ENCODE data around the gene CCNI.
"Not testable (repeated sequence)": the region's sequence is repeated elsewhere in the genome, so short reads cannot be mapped to it uniquely, and the experiment has no call there.

CCNI gene, protein sequence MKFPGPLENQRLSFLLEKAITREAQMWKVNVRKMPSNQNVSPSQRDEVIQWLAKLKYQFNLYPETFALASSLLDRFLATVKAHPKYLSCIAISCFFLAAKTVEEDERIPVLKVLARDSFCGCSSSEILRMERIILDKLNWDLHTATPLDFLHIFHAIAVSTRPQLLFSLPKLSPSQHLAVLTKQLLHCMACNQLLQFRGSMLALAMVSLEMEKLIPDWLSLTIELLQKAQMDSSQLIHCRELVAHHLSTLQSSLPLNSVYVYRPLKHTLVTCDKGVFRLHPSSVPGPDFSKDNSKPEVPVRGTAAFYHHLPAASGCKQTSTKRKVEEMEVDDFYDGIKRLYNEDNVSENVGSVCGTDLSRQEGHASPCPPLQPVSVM

DNA sequence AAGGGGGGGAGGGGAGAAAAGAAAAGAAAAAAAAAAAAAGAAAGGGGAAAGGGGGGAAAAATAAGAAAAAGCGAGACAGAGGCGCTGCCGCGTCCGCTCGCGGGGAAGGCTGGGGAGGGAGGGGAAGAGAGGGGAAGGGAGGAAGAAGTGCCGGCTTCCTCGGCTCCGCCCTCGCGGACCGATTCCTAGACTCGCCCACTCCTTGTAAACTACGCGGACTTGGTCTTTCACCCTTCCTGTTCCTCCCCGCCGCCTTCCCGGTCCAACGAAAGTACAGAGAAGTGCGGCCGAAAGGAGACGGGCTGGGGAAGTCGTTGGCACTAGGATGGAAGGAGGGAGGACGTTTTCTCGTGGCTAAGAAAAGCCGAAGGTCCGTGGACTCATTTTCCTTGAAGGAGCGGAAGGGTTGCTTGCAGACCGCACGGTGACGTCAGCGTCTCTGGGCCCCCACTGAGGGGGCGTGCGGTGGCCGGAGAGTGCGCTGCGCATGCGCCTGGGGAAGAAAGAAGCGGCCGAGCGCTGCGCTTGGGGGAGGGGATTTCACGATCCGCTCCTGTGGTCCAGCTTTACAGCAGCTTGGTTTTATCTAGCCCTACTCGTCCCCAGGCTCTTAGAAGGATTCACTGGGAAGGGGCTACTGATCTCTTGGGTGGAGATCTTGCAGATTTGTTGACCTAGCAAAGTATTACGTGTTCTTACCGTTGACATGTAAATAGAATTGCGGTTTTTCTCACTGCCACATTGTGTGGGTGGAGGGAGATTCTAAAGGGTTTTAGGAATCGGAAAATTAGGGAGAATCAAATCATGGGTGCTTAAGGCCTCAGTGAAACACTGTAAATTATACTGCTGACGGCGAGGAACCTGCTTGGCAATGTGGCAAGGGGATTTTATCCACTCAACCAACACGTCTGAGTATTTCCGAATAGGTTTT lies at the start of gene CCNI:
Gene CCNI, minus strand, starts transcription at position 121 of the 931 bp plus-strand sequence. CDS start 9,627 bp downstream, outside the sequence.
- DNase-seq, result peak; percentile 98

DNA sequence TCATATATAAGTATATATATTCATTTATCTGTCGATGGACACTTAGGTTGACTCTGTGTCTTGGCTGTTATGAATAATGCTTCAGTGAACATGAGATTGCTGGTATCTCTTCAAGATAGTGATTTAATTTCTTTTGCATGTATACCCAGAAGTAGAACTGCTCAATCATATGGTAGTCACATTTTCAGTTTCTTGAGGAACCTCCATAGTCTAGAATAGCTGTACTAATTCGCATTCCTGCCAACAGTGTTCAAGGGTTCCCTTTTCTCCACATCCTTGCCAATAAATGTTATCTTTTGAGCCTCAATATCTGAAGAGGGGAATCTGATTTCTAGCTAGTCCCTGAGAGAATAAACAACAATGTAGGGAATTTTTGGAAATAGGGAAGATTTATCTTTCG lies 48.8 kb upstream of the CCNI start:
- no peak for DNase-seq

DNA sequence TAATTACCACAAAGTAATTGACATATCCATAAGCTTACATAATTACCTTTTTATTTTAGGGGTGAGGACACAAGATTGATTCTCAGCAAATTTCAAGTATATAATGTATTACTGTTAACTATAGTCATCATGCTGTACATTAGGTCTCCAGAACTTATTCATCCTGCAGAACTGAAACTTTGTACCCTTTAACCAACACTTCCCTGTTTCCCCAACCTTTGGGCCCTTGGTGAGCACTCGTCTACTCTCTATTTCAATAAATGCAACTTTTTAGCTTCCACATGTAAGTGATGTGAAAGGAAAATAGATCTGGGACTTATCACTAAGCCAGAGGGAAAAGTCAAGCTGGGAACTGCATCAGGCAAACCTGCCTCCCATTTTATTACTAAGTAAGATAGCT lies 47.6 kb upstream of the CCNI start:
- no peak for DNase-seq

DNA sequence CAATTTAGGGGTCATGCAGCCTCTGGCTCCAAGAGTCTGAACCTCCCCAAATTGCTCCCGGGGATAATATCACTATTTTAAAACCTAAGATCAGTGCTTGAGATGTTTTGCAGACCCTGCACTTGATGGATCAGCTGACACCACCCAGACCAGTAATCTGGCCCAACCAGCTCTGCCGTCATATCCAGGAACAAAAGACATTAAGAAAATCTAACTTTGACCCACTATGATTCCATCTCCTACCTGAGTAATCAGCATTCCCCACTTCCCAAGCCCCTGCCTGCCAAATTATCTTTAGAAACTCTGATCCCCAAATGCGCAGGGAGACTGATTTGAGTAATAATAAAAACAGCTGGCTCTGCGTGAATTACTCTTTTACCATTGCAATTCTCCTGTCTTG lies 46.9 kb upstream of the CCNI start:
- DNase-seq, result no peak

DNA sequence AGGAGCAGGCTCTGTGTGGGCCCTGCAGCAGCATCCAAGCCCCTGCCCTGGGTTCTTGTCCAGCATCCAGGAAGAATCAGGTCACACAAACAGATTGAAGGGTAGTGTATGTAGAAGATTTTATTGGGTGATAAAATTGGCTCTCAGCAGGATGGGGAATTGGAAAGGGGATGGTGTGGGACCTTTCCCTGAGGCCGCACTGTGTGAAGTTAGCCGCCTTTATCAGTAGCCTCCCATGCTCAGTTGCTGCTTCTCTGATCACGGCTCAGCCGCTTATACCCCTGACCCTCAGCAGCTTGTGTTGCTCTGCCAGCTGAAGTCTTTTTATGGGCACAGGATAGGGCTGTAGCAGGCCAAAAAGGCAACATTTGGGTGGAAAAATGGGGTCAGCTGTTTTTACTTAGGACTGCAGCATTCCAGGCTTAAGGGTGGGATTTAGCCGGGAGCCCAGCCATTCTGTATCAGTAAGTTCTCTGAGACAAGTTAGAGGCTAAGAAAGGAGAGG lies 46.0 kb upstream of the CCNI start:
- no peak for DNase-seq

DNA sequence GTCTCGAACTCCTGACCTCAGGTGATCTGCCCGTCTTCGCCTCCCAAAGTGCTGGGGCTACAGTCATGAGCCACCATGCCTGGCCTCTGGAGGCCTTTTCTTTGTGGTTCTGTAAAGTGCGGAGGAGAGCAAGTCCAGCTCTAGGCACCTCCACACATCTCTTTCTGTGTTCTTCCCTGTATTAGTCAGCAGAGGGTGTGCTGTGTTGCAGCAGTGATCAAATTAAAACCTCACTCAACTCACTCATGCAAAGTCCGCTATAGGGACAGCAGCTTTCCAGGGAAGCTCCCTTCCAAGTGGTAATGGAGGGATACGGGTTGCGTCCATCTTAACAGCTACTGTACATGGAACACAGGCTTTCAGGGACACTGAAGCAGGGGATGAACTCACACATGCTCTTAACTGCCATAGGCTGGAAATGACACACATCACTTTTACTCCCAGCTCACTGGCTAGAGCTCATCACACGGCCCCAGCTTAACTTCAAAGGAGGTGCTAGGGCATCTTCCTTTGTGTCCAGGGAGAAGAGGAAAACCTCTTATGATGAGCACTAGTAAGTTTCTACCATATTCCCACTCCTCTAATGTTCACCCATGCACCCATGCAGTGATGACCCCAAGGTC lies 45.2 kb upstream of the CCNI start:
- no peak for DNase-seq

DNA sequence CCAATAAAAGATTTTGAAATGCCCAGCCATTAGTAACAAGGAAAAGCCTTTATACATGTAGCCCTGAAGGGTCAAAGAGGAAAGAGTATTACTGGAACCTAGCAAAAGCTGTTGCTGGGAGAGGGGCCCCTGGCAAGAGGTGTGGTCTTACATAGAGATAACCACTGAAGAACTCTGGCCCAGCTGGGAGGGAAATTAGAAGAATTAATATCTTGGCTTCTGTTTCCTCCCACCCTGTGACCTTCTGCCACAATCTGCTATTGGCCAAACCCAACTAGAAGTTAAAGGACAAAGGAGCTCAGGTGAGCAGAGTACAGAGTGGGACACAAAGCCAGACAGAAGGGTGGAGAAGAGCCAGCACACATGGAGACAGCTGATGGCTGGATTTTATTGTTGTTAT lies 41.9 kb upstream of the CCNI start:
- no peak for DNase-seq

DNA sequence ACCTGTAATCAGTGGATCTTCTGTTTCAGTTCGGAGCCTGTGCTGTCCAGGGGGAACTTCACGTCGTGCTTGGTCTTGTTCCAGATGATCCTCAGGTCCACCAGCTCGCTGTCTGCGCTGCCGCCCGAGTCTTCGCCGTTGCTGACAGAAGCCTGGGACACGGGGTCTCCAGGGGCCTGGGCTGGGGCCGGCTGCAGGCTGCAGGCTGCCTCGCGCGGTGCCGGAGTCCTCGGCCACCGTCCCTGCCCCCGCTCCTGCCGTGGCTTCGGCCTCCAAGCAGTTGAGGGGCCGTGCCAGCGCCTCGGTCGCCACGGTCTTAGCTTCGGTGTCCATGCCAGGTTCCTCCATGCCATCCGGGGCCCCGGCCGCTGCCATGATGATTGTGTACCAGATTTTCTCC lies 37.3 kb upstream of the CCNI start:
- DNase-seq, result no peak

DNA sequence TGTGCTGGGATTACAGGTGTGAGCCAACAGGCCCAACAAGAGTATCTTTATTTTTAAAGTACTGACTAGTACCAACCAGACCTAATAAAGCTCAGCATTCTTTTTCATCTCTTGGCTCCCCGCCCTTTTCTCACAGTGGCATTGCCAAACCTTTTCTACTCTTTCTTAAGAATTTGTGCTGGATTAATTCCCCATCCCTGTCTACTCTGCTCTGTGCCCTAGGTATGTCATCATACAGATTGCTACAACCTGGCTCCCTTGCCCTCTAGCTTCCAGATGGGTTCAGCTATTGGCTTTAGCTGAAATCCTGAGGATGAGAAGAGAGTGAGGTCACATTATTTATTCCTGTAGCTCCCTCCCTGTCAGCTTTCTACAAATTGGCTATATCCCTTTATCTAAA lies 34.9 kb upstream of the CCNI start:
- DNase-seq, result no peak

DNA sequence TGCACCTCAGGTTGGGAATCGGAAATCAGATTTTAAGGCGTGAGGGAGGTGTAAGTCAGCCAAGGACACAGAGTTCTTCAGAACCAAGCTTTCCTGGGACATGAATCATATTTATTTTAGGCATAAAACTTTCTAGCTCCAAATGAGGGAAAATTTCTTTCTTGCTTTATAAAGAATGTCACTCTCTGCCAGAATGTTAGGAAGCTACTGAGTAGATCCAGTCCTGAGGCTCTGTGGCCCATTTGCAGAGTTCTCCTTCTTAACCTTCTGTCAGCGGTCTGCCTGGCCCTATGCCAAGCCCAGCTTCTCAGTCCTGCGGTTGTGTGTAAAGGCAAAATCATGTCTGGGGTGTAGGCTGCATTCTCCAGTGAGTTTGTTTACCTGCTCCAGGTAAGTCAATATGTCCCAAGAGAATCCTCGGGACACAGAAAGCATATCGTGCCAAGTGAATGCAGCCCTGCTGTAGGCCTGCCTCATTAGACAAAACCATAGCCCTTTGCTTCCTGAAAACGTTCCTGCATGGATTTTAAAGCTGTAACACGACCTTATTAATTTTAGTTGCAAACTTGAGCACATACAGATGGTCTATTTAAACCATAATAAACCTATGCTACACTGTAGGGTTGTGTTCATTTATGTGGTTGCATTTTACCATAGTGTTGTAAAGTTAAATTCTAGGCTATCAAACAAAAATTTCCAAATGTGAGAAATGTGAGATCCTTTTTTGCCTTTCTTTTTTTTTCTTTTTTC lies 29.2 kb upstream of the CCNI start:
- DNase-seq, result peak; percentile 49

DNA sequence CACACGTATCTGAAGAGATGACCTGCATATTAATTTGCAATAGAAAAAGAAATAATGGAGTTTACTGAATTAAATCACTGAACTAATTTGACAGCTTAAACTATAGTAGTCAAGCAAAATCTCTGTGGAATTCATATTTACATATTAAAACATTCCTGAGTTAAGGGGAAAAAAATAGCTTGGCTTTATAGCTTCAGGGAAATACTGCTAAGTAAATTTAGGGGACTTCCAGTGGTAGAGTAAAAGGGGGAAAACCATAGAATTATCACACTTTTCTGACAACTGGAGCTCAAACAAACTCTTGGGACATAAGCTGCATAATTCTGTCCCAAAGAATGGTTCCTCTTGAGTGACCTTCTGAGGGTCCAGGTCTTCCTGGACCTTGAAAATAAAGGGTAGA lies 28.6 kb upstream of the CCNI start:
- DNase-seq, result no peak

DNA sequence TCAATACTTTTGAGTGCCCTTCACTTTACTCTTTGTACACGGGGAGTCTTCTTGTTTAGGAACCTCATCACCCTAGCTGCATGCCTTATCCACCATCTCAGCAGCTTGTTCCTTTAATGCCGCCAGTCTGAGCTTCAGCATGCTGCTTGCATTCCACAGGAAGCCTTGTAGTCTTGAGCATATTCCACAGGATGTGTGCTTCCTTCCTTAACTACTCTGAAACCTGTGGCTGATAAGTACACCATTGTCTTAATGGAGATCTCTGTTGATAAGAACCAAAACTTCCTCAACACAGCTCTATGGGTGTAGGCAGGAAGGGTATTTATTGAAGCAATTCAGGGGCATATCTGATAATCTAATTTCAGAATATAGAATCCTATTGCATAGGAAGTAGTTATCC lies 24.4 kb upstream of the CCNI start:
- no peak for DNase-seq

DNA sequence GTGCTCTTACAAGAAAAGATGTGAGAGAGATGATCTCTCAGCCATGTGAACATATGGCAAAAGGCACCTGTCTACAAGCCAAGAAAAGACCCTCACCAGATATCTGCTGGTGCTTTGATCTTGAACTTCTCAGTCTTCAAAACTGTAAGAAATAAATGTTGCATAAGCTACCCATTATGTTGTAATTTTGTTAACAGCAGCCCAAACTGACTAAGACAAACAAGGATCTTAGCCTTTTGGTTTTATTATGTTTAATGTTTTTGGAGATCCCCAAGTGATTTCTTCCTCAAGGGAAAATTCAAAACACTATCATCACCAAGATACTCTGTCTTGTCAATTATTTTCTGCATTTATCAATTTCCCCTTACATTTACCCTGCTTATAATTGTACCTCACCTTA lies 21.8 kb upstream of the CCNI start:
- no peak for DNase-seq

DNA sequence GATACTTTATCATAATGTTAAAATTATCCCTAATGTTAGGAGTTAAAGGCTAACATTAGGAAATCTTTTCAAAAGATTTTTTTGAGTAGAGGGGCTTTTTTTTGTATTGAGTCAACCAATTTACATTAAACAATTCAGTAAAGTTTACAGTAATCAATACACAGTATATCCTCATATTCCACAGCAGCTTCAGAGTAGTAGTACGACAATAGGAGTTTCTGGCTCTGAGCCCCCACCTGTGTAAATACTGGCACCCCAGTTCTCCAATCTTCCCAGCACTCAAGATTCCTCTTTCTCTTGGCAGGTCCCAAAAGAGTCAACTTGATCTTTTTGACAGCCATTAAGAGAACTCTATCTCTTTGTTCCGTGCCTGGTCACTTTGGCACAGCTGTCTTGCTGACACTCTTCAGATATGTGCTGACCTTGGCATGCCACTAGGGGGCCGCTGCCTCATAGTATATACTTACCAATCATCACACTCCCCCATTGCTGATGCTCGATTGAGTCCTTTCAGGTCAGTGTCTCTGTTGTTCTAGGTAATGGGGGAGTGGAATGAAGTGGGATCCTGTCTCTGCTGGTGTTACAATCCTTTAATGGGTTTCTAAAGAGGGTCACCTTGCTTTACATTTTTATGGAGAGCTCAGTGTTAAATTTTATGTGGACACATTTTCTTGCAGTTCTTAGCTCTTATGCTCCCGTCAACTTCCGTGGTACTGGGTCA lies 19.5 kb upstream of the CCNI start:
- DNase-seq, result peak; percentile 63

DNA sequence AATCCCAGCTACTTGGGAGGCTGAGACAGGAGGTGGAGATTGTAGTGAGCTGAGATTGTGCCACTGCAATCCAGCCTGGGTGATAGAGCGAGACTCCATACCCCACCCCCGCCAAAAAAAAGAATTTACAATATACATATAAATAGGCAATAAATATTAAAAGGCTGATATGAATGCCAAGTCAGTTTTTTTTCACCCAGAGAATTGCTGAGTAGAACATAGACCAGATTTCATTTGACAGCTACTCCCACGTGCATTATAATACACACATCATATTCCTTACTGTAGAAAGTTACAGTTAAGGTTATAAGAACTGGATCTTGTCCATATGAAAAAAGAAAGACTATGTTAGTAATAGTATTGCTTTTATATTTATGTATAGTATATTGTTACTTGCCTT lies 18.7 kb upstream of the CCNI start:
- DNase-seq, result no peak

DNA sequence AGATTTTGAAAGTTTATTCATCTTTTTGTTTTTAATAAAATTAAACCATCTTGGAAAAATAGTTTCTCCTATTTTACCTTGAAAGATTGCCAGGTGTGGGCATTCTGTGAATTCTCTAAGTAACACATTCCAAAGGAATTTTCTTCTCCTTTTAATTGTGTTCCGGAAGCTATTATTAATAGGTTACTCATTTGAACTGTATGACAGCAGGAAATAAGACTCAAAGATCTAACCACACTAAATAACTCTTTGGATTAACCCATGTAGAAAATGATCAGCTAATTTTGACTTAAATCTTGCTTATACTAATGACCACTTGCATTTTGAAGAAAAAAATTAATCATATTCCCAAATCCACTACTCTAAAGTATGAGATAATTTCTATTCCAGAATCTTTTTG lies 17.6 kb upstream of the CCNI start:
- peak; percentile 60 for DNase-seq

DNA sequence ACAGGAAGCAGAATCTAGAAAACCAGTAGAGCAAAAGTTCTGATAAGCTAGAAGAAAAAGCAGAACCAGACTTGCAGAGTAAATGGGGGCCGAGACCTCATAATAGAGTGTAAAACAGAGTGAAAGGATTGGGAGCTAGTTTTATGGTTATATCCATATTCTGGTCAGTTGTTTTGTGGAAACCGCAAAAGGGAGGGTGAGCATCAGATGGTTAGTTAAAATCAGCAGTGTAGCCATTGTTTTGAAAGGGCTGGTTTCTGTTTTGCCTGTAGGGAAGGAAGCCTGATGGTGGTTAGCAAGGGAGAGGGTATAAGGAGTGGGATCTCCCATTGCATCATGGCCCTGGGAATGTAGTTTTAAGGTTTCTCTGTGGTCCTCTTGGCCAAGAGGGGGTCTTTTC lies 17.2 kb upstream of the CCNI start:
- peak; percentile 54 for DNase-seq

DNA sequence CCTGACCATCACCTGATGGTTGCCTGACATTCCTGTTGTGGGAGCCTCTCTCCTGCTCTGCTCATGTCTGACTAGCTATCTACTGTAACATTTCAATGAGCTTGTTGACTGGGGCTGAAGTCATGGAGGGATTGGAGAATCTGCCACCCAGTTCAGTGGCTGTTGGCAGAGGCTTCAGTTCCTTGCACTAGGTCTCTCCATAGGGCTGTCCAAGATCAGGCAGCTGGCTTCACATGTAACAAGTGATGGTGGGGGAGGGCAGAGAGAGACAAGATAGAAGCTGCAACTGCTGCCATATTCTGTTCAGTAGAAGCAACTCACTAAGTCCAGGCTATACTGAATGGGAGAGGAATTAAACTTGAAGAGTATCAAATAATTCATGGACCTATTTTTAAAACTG lies 14.1 kb upstream of the CCNI start:
- no peak for DNase-seq

DNA sequence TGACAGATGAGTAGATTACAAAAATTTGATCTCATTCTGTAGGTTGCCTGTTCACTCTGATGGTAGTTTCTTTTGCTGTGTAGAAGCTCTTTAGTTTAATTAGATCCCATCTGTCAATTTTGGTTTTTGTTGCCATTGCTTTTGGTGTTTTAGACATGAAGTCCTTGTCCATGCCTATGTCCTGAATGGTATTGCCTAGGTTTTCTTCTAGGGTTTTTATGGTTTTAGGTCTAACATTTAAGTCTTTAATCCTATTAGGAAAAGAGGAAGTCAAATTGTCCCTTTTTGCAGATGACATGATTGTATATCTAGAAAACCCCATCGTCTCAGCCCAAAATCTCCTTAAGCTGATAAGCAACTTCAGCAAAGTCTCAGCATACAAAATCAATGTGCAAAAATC lies 11.2 kb upstream of the CCNI start:
- DNase-seq, result not testable (repeated sequence)

DNA sequence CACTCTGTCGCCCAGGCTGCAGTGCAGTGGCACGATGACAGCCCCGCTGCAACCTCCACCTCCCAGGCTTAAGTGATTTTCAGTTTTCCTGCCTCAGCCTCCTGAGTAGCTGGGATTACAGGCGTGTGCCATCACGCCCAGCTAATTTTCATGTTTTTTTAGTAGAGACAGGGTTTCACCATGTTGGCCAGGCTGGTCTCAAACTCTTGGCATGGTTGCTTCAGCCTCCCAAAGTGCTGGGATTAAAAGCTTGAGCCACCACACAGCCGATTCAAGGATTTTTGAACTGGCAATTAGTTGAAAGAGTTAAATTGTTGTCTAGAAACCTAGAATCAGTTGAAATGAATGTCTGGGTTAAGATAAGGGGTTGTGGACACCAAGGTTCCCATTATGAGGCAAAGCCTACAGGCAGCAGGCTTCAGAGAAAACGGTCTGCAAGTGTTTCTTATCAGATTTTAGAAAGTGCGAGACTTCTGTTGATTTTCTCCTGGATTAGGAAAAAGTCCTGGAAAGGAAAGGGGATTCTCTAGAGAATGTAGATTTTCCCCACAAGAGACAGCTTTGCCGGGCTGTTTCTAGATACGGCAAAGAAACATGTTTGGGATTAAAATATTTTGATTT lies 8.3 kb upstream of the CCNI start:
- no peak for DNase-seq

DNA sequence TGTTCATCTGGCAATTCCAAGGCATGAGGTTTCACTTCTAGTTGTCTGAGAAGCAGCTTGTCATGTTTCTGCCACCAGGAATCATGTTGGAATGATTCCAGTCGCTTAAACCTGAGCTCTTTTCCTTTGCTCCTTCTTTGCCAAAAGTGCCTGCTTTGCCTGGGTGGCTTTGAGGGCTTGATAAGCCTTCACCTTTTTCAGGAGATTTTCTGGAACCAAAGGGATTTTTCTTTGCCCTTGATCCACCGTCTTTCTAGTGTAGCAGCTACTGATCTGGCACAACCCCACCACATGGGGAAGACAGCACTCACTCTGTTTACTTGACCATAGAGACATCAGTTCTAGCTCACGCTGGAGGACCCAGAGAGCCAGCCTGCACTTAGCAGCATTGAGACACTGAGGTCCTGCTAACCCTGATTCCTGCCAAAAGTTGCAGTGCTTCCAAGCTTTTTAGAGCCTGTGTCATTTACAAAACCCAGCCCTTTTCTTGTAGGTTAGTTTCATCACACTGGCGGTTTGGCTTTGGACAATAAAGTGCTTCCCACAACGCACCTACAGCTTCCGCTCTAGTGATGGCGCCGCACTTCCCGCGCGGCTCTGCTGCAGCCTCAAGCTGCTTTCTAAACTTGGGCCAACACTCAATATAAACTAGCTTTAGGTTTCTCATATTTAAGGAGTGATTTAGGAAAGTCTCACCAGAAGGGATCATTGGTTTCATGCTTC lies 7.3 kb upstream of the CCNI start:
- DNase-seq, result no peak
